ENCODE results near the gene CYP27A1.

Gene CYP27A1

GRCh38 chr2:218823196-218823855, 41.4 kb downstream of the CYP27A1 start:
- Mint-ChIP-seq H3K27me3 (peaks cover 35% of the 10 kb centered on the region), H3K4me3 (no peak overlapping the region), H3K9me3 (no peaks in the 10 kb centered on the region), H3K36me3 (no peaks in the 10 kb centered on the region), H3K27ac (no peak overlapping the region), H3K4me1 (no peaks in the 10 kb centered on the region)
- CTCF ChIA-PET, result no interaction called here
- no peak for DNase-seq

- CTCF ChIA-PET, result no interaction called here
- no peak overlapping the region for H3K27ac Mint-ChIP-seq
- H3K4me1 Mint-ChIP-seq, result no peaks in the 10 kb centered on the region
- no peaks in the 10 kb centered on the region for H3K9me3 Mint-ChIP-seq
- H3K27me3 Mint-ChIP-seq, result peaks cover 35% of the 10 kb centered on the region
- no peak overlapping the region for H3K4me3 Mint-ChIP-seq
- no peak for DNase-seq
- H3K36me3 Mint-ChIP-seq, result no peaks in the 10 kb centered on the region
Measured at GRCh38 chr2:218824004-218824403, 42.1 kb downstream of the CYP27A1 start.

GRCh38 chr2:218826791-218827190, 44.8 kb downstream of the CYP27A1 start:
- Mint-ChIP-seq H3K4me3 (no peak overlapping the region), H3K27ac (no peak overlapping the region), H3K36me3 (no peaks in the 10 kb centered on the region), H3K4me1 (no peaks in the 10 kb centered on the region), H3K9me3 (no peaks in the 10 kb centered on the region), H3K27me3 (peaks cover 29% of the 10 kb centered on the region)
- CTCF ChIA-PET, result no interaction called here
- no peak for DNase-seq

DNA sequence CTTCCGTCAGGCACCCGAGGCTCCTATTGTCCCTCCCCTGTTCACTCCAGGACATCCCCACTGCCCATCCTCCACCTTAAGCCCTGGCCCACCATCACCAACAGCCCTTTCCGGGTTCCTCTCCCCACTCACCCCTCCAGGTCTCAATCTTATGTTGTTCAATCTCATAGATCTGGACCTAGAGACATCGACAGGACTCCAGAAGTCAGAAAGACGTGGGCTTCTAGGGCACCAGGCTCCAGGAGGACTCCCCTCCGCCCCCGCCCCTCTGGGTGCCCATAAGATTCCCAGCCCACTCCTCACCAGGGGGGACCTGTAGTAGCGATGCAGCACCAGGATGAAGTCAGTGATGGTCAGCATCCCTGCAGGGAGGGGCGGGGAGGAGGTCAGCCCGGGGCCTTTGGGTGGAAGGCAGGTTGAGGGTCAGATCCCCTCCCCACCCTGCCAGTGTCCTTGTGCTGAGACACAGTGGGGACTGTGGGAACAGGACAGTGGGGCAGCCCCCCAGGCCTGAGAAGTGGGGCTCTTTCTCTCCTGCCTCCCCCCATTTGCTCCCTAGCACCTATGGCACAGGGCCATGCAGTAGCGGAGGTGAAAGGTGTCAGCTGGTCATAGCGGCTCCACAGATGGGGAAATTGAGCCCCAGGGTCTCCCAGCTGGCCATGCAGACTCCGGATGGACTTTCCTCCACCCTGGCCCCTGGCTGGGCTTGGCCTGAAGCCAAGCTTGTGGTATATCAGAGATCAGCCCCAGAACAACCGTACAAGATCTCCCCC, 45.9 kb downstream of the CYP27A1 start:
- no peaks in the 10 kb centered on the region for H3K4me1 Mint-ChIP-seq
- H3K4me3 Mint-ChIP-seq, result no peak overlapping the region
- CTCF ChIA-PET, result no interaction called here
- H3K27me3 Mint-ChIP-seq, result peaks cover 34% of the 10 kb centered on the region
- DNase-seq, result no peak
- H3K27ac Mint-ChIP-seq, result no peak overlapping the region
- H3K9me3 Mint-ChIP-seq, result no peaks in the 10 kb centered on the region
- H3K36me3 Mint-ChIP-seq, result no peaks in the 10 kb centered on the region

DNA sequence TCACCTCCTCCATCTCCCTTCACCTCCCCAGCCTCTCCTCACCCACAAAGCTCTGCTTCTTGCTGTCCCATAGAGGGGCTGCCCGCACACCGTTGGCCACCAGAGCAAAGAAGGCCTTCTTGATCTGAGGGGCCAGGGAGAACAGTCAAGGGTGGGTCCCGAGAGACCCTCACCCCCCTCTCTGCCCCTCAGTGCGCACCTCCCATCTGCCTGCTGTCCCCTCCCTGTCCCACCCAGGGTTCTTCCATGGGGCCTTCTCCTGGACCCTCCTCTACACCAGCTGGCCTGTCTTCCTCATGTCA, 46.5 kb downstream of the CYP27A1 start:
- no peaks in the 10 kb centered on the region for H3K36me3 Mint-ChIP-seq
- H3K27ac Mint-ChIP-seq, result no peak overlapping the region
- H3K27me3 Mint-ChIP-seq, result peaks cover 36% of the 10 kb centered on the region
- DNase-seq, result no peak
- H3K9me3 Mint-ChIP-seq, result no peaks in the 10 kb centered on the region
- no peaks in the 10 kb centered on the region for H3K4me1 Mint-ChIP-seq
- CTCF ChIA-PET, result no interaction called here
- no peak overlapping the region for H3K4me3 Mint-ChIP-seq

- H3K27ac Mint-ChIP-seq, result no peak overlapping the region
- no peaks in the 10 kb centered on the region for H3K4me1 Mint-ChIP-seq
- no peaks in the 10 kb centered on the region for H3K9me3 Mint-ChIP-seq
- H3K4me3 Mint-ChIP-seq, result no peak overlapping the region
- CTCF ChIA-PET, result no interaction called here
- peaks cover 45% of the 10 kb centered on the region for H3K27me3 Mint-ChIP-seq
- H3K36me3 Mint-ChIP-seq, result no peaks in the 10 kb centered on the region
- no peak for DNase-seq
Measured at GRCh38 chr2:218829868-218830451, 48.0 kb downstream of the CYP27A1 start.

GRCh38 chr2:218830526-218831306, 48.8 kb downstream of the CYP27A1 start:
- no peaks in the 10 kb centered on the region for H3K4me1 Mint-ChIP-seq
- H3K27ac Mint-ChIP-seq, result no peak overlapping the region
- H3K27me3 Mint-ChIP-seq, result peaks cover 51% of the 10 kb centered on the region
- CTCF ChIA-PET, result no interaction called here
- no peak for DNase-seq
- H3K9me3 Mint-ChIP-seq, result no peaks in the 10 kb centered on the region
- no peaks in the 10 kb centered on the region for H3K36me3 Mint-ChIP-seq
- no peak overlapping the region for H3K4me3 Mint-ChIP-seq

DNA sequence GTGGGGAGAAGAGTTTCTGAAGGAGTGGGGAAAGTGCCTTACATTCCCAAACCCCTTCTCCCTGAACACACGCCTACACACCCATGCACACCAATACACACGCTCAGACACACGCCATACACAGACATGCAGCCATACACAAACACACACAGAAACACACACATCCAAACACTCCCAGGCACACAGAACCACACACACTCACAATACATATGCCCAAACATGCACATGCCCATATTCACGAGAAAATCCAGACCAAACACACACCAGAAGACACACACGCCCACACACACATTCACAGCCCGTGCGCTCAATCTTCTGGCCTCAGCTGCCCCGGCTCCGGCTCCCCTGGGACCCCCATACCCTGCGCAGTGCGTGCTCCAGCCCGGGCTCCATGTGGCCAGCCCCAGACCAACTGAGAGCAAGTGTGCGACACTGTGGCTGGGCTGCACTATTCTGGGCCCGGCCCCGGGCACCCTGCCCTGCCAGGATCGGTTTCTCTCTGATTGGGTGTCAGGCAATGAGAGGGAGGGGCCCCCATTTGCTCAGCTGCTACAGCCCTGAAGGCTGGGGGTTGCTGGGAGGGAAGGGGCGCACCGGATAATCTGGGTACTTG, 49.5 kb downstream of the CYP27A1 start, which contains the start of gene PRKAG3:
TSS of gene PRKAG3 (minus strand) at position 426 of the 613 bp plus-strand sequence.
- H3K27ac Mint-ChIP-seq, result no peak within 1 kb of the TSS
- peaks cover 52% of the 10 kb centered on the region for H3K27me3 Mint-ChIP-seq
- no peak within 1 kb of the TSS for H3K4me3 Mint-ChIP-seq
- no peaks in the 10 kb centered on the region for H3K9me3 Mint-ChIP-seq
- no peaks in the 10 kb centered on the region for H3K36me3 Mint-ChIP-seq
- H3K4me1 Mint-ChIP-seq, result no peaks in the 10 kb centered on the region
- CTCF ChIA-PET, result no interaction called here
- no peak for DNase-seq

DNA sequence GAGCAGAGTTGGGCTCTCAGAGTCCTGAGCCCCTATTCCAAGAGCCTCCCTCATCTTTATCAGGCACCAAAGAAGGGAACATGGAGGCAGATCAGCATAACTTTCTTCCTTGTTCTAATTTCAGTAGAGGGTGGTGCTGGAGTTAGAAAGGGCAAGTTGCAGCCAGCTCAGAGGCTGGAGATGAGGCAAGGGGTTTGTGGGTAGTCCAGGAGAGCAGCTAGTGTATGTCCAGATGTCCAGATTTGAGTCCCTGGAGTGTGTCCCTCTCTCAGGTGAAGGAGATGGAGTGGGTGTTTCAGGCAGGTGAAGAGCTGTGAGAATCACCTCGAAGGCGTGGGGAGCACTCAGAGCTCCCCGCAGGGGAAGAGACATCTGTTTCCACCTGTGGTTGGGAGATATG, 50.1 kb downstream of the CYP27A1 start:
- no peaks in the 10 kb centered on the region for H3K9me3 Mint-ChIP-seq
- H3K36me3 Mint-ChIP-seq, result no peaks in the 10 kb centered on the region
- no peak for DNase-seq
- H3K27me3 Mint-ChIP-seq, result peaks cover 54% of the 10 kb centered on the region
- no peak overlapping the region for H3K4me3 Mint-ChIP-seq
- H3K4me1 Mint-ChIP-seq, result no peaks in the 10 kb centered on the region
- no peak overlapping the region for H3K27ac Mint-ChIP-seq
- CTCF ChIA-PET, result no interaction called here

- Mint-ChIP-seq H3K36me3 (no peaks in the 10 kb centered on the region), H3K4me3 (no peak overlapping the region)
Measured at GRCh38 chr2:218832520-218832919, 50.6 kb downstream of the CYP27A1 start.

GRCh38 chr2:218833023-218833609, 51.2 kb downstream of the CYP27A1 start:
- H3K4me3 Mint-ChIP-seq, result no peak overlapping the region
- H3K4me1 Mint-ChIP-seq, result no peaks in the 10 kb centered on the region
- no peaks in the 10 kb centered on the region for H3K36me3 Mint-ChIP-seq
- H3K27me3 Mint-ChIP-seq, result peaks cover 57% of the 10 kb centered on the region
- no peak overlapping the region for H3K27ac Mint-ChIP-seq
- CTCF ChIA-PET, result interaction anchor here (0.7 kb wide), 1 partner anchor 114 kb away, joined by 3 read pairs; no protein-coding TSS in a partner anchor
- no peak for DNase-seq
- peaks cover 2% of the 10 kb centered on the region for H3K9me3 Mint-ChIP-seq

More at GRCh38 chr2:218832520-218832919, 50.6 kb downstream of the CYP27A1 start:
- peaks cover 2% of the 10 kb centered on the region for H3K9me3 Mint-ChIP-seq
- no peak overlapping the region for H3K27ac Mint-ChIP-seq
- H3K27me3 Mint-ChIP-seq, result peaks cover 54% of the 10 kb centered on the region
- CTCF ChIA-PET, result interaction anchor here (0.7 kb wide), 1 partner anchor 114 kb away, joined by 3 read pairs; no protein-coding TSS in a partner anchor
- no peak for DNase-seq
- no peaks in the 10 kb centered on the region for H3K4me1 Mint-ChIP-seq

DNA sequence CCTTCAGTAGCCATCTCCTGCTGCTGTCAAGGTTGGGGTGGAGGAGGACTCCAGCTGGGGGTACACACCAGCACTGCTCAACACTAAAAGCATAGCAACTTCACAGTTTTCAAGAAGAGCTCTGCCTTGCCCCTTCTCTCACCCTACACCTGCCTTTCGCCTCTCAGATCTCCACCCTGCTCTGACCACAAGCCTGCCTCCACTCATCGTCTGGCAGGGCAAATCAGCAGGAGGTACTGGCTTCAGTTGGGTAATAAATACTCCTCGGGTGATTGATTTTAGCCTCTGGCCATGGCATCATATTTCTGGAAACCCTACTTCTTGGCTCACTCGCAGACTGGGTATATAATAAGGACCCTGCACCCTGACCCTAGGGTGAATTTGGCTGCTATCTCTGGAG, 52.7 kb downstream of the CYP27A1 start:
- no peak overlapping the region for H3K27ac Mint-ChIP-seq
- H3K36me3 Mint-ChIP-seq, result no peaks in the 10 kb centered on the region
- H3K27me3 Mint-ChIP-seq, result peaks cover 68% of the 10 kb centered on the region

DNA sequence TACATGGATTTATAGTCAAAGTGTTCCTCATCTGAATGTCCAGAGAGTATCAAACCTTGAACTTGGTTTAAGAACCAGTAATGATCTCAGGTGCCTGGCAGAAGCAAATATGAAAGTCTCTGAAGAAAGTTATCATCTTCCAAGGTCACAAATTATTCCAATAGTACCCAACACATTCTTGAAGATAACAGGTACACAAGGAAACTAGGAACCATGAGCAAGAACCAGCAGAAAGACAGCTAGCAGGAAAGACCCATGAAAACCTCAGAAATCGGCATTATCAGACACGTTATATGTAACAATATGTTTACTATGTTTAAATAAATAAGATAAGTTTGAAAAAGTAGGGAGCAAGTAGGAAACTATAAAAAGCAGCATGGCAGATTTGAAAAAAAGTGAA, 55.5 kb downstream of the CYP27A1 start:
- peaks cover 57% of the 10 kb centered on the region for H3K27me3 Mint-ChIP-seq

More for the DNA sequence above, 52.7 kb downstream of the CYP27A1 start:
- DNase-seq, result no peak
- Mint-ChIP-seq H3K9me3 (peaks cover 2% of the 10 kb centered on the region), H3K4me3 (no peak overlapping the region), H3K4me1 (no peaks in the 10 kb centered on the region)
- CTCF ChIA-PET, result no interaction called here

More for the DNA sequence above, 55.5 kb downstream of the CYP27A1 start:
- H3K4me1 Mint-ChIP-seq, result no peaks in the 10 kb centered on the region
- DNase-seq, result no peak
- H3K4me3 Mint-ChIP-seq, result no peak overlapping the region
- H3K36me3 Mint-ChIP-seq, result no peaks in the 10 kb centered on the region
- H3K9me3 Mint-ChIP-seq, result peaks cover 2% of the 10 kb centered on the region
- CTCF ChIA-PET, result interaction anchor here (1.9 kb wide), 1 partner anchor 10 kb away, joined by 5 read pairs; no protein-coding TSS in a partner anchor
- no peak overlapping the region for H3K27ac Mint-ChIP-seq
